Measurements from ENCODE around the gene EFNA5. TPM values are rescaled to one million over a fixed set of nuclear protein-coding genes. Genes with fewer than 3 reads are reported as not detected.

The EFNA5 gene
- total and polyA plus RNA-seq, 10 of the 15 experiments (the other 5 are each of a cell fraction or from before 2014, with no cell fraction given): 0.19 to 12.6 (median 3.9) TPM

- TF ChIP-seq BCLAF1 (IDR thresholded peaks at IDR 0.05) (no peak), EP300 (IDR thresholded peaks at IDR 0.05; ENCODE audit: borderline replicate concordance in 1 of 2, control insufficient read depth in 1 of 2, low read depth in 2 of 2, low read length in 2 of 2) (no peak), PRDM15 (CRISPR knock-in tag; IDR thresholded peaks at IDR 0.05) (no peak)
Measured at GRCh38 chr5:107501965-107502675, 168.6 kb downstream of the EFNA5 start (continued).
